ENCODE data around the gene FCHSD2.

- no peak for TF ChIP-seq CTCF (IDR thresholded peaks at IDR 0.05; ENCODE audit: low read depth, low read length, missing input control)
- TF ChIP-seq NR2F2 (IDR thresholded peaks at IDR 0.05): no peak
- no peak for TF ChIP-seq GABPA (IDR thresholded peaks at IDR 0.05 in 1 of 2, conservative IDR thresholded peaks at IDR 0.05 in 1 of 2)
- TF ChIP-seq RAD21 (IDR thresholded peaks at IDR 0.05): no peak
- TF ChIP-seq SP1 (IDR thresholded peaks at IDR 0.05): no peak
- no peak for TF ChIP-seq MAX (IDR thresholded peaks at IDR 0.05)
- no peak for TF ChIP-seq REST (IDR thresholded peaks at IDR 0.05)
- no peak for TF ChIP-seq ATF3 (IDR thresholded peaks at IDR 0.05)
- TF ChIP-seq JUND (IDR thresholded peaks at IDR 0.05): no peak
- no peak for TF ChIP-seq EGR1 (IDR thresholded peaks at IDR 0.05; ENCODE audit: low read depth in 2 of 2)
- TF ChIP-seq TAF1 (conservative IDR thresholded peaks at IDR 0.05): no peak
- no peak for TF ChIP-seq YY1 (IDR thresholded peaks at IDR 0.05)
- no peak for TF ChIP-seq FOXA1 (IDR thresholded peaks at IDR 0.05)
- no peak for TF ChIP-seq HNF4G (IDR thresholded peaks at IDR 0.05)
These were observed 266.4 kb downstream of the FCHSD2 start for GRCh38 chr11:72875736-72876135.

All from liver (tissue), 3 donors.